ENCODE measurements around the gene TRAPPC6A. TPM values are rescaled to one million over a fixed set of nuclear protein-coding genes. Genes with fewer than 3 reads are reported as not detected.
"Not testable (repeated sequence)": the region's sequence is repeated elsewhere in the genome, so short reads cannot be mapped to it uniquely, and the experiment has no call there.

TRAPPC6A gene
- total RNA-seq, 2 donors from 2014 or later = 56.6 to 79.1 TPM

- Histone ChIP-seq H3K27me3 (ENCODE audit: control insufficient read depth, insufficient read depth, low read length, poor library complexity, severe bottlenecking) (no peaks in the 10 kb centered on the region), H3K9me3 (ENCODE audit: control insufficient read depth, low read length) (no peaks in the 10 kb centered on the region), H3K4me1 (ENCODE audit: control insufficient read depth, insufficient read depth, low read length) (peaks cover 5% of the 10 kb centered on the region), H3K36me3 (ENCODE audit: control insufficient read depth, insufficient read depth, low read length) (no peaks in the 10 kb centered on the region), H3K4me3 (ENCODE audit: low read length) (no peak overlapping the region), H3K27ac (ENCODE audit: low read depth, low read length) (no peak overlapping the region), H3K9ac (ENCODE audit: extremely low read depth, low read length, poor library complexity, severe bottlenecking) (no peak overlapping the region)
- DNase-seq = no peak
- H3K4me3 Mint-ChIP-seq = no peak overlapping the region
- peaks cover 12% of the 10 kb centered on the region for H3K4me1 Mint-ChIP-seq
- no peaks in the 10 kb centered on the region for H3K9me3 Mint-ChIP-seq
- peaks cover 5% of the 10 kb centered on the region for H3K36me3 Mint-ChIP-seq (ENCODE audit: low read depth)
- no peaks in the 10 kb centered on the region for H3K27me3 Mint-ChIP-seq (ENCODE audit: insufficient read depth)
- TF ChIP-seq, protein P1, sequence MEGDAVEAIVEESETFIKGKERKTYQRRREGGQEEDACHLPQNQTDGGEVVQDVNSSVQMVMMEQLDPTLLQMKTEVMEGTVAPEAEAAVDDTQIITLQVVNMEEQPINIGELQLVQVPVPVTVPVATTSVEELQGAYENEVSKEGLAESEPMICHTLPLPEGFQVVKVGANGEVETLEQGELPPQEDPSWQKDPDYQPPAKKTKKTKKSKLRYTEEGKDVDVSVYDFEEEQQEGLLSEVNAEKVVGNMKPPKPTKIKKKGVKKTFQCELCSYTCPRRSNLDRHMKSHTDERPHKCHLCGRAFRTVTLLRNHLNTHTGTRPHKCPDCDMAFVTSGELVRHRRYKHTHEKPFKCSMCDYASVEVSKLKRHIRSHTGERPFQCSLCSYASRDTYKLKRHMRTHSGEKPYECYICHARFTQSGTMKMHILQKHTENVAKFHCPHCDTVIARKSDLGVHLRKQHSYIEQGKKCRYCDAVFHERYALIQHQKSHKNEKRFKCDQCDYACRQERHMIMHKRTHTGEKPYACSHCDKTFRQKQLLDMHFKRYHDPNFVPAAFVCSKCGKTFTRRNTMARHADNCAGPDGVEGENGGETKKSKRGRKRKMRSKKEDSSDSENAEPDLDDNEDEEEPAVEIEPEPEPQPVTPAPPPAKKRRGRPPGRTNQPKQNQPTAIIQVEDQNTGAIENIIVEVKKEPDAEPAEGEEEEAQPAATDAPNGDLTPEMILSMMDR (conservative IDR thresholded peaks at IDR 0.05) = no peak
- no peak overlapping the region for H3K27ac Mint-ChIP-seq
- WGBS, 2 experiments (ENCODE audit: insufficient coverage in 1 of 2, insufficient read length in 1 of 2) = 96 to 97% methylated on average over 6 to 11 of the region's 11 CpGs
These were observed 56.2 kb downstream of the TRAPPC6A start for GRCh38 chr19:45121827-45122345.

DNA sequence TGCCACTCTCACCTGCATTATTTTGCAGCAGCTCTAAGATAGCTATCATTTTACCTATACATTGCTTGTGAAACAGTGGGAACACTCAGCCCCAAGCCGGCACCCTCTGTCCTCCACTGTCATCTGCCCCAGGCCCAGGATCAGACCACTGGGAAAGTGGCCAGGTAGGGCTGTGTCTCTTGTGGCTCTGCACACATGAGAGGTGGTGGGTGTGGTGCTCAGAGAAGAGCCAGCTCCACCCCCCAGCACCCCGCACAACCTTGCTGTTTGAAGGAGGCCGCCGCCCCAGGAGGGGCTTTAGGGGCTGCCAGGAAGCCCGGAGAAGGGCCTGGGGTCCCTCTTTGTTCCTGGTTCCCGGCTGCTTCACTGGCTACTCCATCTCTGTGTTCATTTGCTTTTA, 58.5 kb downstream of the TRAPPC6A start:
- peaks cover 13% of the 10 kb centered on the region for H3K4me1 Mint-ChIP-seq
- no peak overlapping the region for H3K4me3 Mint-ChIP-seq
- WGBS, 2 experiments (ENCODE audit: insufficient coverage in 1 of 2, insufficient read length in 1 of 2) = 94 to 95% methylated on average over 4 to 6 of the region's 6 CpGs
- H3K27ac Mint-ChIP-seq = no peak overlapping the region
- Histone ChIP-seq H3K9me3 (ENCODE audit: control insufficient read depth, low read length) (no peaks in the 10 kb centered on the region), H3K4me3 (ENCODE audit: low read length) (no peak overlapping the region), H3K27ac (ENCODE audit: low read depth, low read length) (no peak overlapping the region), H3K4me1 (ENCODE audit: control insufficient read depth, insufficient read depth, low read length) (peaks cover 5% of the 10 kb centered on the region), H3K36me3 (ENCODE audit: control insufficient read depth, insufficient read depth, low read length) (no peaks in the 10 kb centered on the region), H3K9ac (ENCODE audit: extremely low read depth, low read length, poor library complexity, severe bottlenecking) (no peak overlapping the region), H3K27me3 (ENCODE audit: control insufficient read depth, insufficient read depth, low read length, poor library complexity, severe bottlenecking) (no peaks in the 10 kb centered on the region)
- no peaks in the 10 kb centered on the region for H3K27me3 Mint-ChIP-seq (ENCODE audit: insufficient read depth)
- no peak for DNase-seq
- H3K36me3 Mint-ChIP-seq (ENCODE audit: low read depth) = peaks cover 5% of the 10 kb centered on the region
- no peaks in the 10 kb centered on the region for H3K9me3 Mint-ChIP-seq
- TF ChIP-seq, protein P1 (conservative IDR thresholded peaks at IDR 0.05) = no peak

- H3K4me3 Mint-ChIP-seq; DNase-seq; H3K9me3 Mint-ChIP-seq; H3K4me1 ChIP-seq (ENCODE audit: control insufficient read depth, insufficient read depth, low read length); H3K9me3 ChIP-seq (ENCODE audit: control insufficient read depth, low read length); H3K27me3 Mint-ChIP-seq (ENCODE audit: insufficient read depth); H3K36me3 Mint-ChIP-seq (ENCODE audit: low read depth); H3K36me3 ChIP-seq (ENCODE audit: control insufficient read depth, insufficient read depth, low read length); H3K27ac Mint-ChIP-seq; H3K27ac ChIP-seq (ENCODE audit: low read depth, low read length); H3K27me3 ChIP-seq (ENCODE audit: control insufficient read depth, insufficient read depth, low read length, poor library complexity, severe bottlenecking); H3K9ac ChIP-seq (ENCODE audit: extremely low read depth, low read length, poor library complexity, severe bottlenecking); H3K4me3 ChIP-seq (ENCODE audit: low read length): not testable (repeated sequence)
- 87 to 89% methylated on average over 13 to 18 of the region's 18 CpGs for WGBS, 2 experiments (ENCODE audit: insufficient coverage in 1 of 2, insufficient read length in 1 of 2)
- H3K4me1 Mint-ChIP-seq = peaks cover 16% of the 10 kb centered on the region
These were observed 59.3 kb downstream of the TRAPPC6A start for GRCh38 chr19:45118591-45119355.
